ENCODE data around the gene ZKSCAN4.
A peak's percentile ranks its signal among the peaks of the same experiment; 100 is the strongest.

Gene ZKSCAN4

DNA sequence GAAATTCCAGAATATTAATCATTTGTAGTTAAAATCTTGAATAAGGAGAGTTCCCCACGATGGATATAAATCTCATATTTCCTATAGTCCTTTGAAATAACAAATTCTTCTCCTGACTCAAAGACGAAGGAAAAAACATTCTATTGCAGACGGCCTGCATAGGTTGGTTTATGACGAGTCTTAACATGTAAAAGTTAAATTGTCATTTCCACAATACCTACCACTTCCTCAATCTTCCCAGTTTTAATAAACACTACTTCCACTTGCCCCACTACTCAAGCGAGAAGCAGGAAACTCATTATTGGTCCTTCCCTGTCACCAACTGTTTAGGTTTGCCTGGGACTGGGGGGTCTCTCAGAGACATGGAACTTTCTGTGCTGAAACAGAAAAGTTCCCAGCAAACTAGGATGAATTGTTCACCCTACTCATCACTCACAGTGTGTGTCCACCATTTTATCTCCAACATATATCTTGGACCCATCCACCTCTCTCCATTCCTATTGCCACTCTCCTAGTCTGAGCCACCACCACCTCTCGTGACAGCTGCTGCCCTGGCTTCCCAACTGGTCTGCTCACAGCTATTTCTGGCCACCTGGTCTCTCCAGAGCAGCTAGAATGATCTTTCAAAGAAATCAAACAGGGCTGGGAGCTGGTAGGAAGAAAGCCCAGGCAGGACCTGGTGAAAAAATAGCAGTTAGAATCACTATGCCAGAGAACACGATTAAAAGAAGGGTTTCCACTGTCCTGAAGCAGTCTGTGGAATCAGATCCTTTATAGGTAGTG lies 42.1 kb downstream of the ZKSCAN4 start:
- TF ChIP-seq, protein P1, sequence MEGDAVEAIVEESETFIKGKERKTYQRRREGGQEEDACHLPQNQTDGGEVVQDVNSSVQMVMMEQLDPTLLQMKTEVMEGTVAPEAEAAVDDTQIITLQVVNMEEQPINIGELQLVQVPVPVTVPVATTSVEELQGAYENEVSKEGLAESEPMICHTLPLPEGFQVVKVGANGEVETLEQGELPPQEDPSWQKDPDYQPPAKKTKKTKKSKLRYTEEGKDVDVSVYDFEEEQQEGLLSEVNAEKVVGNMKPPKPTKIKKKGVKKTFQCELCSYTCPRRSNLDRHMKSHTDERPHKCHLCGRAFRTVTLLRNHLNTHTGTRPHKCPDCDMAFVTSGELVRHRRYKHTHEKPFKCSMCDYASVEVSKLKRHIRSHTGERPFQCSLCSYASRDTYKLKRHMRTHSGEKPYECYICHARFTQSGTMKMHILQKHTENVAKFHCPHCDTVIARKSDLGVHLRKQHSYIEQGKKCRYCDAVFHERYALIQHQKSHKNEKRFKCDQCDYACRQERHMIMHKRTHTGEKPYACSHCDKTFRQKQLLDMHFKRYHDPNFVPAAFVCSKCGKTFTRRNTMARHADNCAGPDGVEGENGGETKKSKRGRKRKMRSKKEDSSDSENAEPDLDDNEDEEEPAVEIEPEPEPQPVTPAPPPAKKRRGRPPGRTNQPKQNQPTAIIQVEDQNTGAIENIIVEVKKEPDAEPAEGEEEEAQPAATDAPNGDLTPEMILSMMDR (conservative IDR thresholded peaks at IDR 0.05; ENCODE audit: low read depth, low read length) = no peak
- DNase-seq (ENCODE audit: low read depth) = no peak
- no peak overlapping the region for H3K4me3 ChIP-seq (ENCODE audit: low read depth, low read length)

DNA sequence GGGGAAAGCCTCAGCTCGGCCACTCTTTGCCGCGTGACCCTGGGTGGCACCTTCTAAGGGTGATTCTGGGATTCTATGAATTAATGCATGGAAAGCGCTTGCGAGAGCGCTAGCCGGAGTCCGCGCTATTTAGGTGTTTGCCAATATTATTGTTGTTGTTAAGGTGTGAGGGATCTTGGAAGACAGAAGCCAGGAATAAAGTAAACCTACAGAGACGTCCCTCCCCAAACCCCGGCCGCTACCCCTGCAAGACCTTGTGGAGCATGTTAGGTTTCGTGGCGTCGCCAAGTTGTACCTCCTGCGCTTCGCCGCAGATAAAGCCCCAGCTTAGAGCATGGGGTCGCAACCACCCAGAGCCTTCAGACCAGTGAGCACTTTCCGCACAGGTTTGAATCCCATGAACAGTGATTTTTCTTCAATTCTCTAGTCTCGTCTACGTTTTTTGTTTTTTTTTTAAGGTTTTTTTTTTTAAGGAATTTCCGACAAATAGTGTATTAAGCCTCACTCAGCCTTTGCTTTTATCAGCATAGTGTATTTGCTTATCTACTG lies 43.9 kb downstream of the ZKSCAN4 start:
- H3K4me3 ChIP-seq (ENCODE audit: low read depth, low read length) = peak overlapping the region; percentile 51
- no peak for DNase-seq (ENCODE audit: low read depth)
- TF ChIP-seq, protein P1 (conservative IDR thresholded peaks at IDR 0.05; ENCODE audit: low read depth, low read length) = no peak

DNA sequence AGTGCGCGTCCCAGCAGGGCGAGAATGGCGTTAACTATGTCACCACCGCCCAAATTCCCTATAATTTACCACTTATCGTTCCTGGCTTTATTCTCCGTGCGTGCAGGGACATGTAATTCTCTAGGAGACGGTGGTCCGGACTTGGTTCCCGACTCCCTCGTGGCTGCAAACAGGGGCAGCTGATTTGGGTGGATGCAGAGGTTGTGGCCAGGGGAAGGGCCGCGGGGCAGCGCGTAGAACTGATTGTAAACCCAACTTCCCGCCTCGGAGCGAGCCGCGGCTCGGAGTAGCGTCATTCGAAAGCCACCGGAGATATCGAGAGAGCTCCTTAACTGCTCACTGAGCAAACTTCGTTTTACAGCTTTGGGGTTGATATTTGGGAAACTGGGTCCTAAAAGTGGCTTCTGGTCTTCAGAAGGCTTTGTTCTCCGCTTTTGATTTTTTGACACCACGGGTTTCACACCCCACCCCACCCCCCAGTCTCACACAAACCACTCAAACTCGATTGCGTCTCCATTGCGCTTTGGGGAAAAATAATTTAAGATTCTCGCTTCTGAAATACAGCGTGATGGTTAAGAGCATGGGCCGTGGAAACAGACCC lies 44.5 kb downstream of the ZKSCAN4 start:
- peak; percentile 25 for DNase-seq (ENCODE audit: low read depth)
- TF ChIP-seq, protein P1 (conservative IDR thresholded peaks at IDR 0.05; ENCODE audit: low read depth, low read length) = no peak
- peak overlapping the region; percentile 51 for H3K4me3 ChIP-seq (ENCODE audit: low read depth, low read length)

DNA sequence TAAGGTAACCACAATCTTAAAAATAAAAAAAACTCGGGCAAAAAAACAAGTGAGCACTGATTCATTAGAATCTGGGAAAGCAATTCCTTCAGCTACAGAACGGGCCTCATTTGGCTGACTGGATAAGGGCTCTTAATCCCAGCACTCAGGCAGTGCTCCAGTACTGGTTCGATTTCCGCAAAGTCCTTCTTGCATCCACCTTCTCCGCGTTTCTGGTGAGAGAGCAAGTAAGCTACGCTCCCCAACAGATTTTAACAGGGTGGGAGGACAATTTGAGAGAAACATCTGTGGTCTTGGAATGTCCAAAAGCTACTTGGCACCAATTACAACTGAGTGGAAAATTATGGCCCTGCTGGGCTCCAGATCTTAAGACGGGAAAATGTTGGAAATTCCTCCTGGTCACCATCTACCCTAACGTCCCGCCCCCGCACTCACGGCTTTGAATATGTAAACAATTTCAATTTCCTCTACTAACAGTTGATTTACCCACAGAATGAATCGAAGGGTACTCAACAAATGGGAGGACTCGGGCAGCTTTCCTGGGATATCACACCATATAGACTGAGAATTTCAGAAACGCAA lies 45.0 kb downstream of the ZKSCAN4 start:
- TF ChIP-seq, protein P1 (conservative IDR thresholded peaks at IDR 0.05; ENCODE audit: low read depth, low read length) = no peak
- H3K4me3 ChIP-seq (ENCODE audit: low read depth, low read length) = peak overlapping the region; percentile 51
- no peak for DNase-seq (ENCODE audit: low read depth)

DNA sequence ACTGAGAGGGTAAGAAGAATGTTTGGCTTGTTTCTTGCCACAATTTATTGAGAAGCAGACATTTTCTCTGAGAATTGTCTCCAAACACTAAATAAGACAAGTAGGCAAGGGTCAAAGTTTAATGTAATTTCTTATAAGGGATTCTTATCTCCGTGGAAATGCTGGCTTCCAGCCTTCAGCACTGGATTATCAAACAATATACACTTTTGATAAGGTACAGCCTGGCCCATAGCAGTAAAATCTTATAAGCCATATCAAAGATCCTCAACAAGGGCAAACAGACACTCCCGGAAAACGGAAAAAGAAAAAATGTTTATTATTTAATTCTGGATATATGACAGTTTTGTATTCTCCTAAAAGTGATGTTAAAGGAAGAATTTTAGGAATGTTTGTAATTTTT lies 45.5 kb downstream of the ZKSCAN4 start:
- H3K4me3 ChIP-seq (ENCODE audit: low read depth, low read length) = no peak overlapping the region
- no peak for DNase-seq (ENCODE audit: low read depth)
- TF ChIP-seq, protein P1 (conservative IDR thresholded peaks at IDR 0.05; ENCODE audit: low read depth, low read length) = no peak

DNA sequence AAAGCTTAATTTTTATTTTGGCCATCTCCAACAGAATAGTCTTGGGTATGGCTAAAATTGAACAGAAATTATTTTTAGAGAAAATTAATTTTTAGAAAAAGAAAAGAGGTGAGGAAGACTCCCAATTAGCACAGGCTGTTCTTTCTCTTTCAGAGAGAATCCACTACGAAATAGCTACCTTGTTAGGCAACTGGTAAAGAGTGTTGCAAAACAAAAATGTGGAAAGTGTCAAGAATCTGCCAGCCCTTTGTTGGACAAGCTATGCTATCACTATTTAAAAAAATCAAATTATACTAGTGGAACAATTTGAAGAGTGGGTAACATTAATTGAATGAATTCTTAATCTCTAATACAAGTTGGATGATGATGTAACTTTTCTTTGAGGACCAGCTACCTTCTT lies 46.2 kb downstream of the ZKSCAN4 start:
- H3K4me3 ChIP-seq (ENCODE audit: low read depth, low read length) = no peak overlapping the region
- DNase-seq (ENCODE audit: low read depth) = no peak
- TF ChIP-seq, protein P1 (conservative IDR thresholded peaks at IDR 0.05; ENCODE audit: low read depth, low read length) = no peak

All from choroid plexus epithelial cell (primary cell).